Epithelial cell of esophagus (primary cell): ENCODE results near the gene MARCHF6.

ENCODE experiments used
- DNase-seq: peaks from one replicate; pipeline ENCODE4 v3.0.0; 2010; ENCODE audit warnings: low read depth
- H3K4me3 ChIP-seq: 2 replicates; pipeline ENCODE4 v1.5.1; 2011; ENCODE audit warnings: mild to moderate bottlenecking, low read length, control low read depth
- CTCF ChIP-seq: IDR thresholded peaks from 2 replicates; pipeline ENCODE4 v1.5.1; 2011; ENCODE audit warnings: low read depth, mild to moderate bottlenecking, low read length, control low read depth, inconsistent platforms; ENCODE audit not compliant: insufficient read depth; ENCODE audit errors: missing control alignments

MARCHF6 gene

GRCh38 chr5:10351919-10352318, 1.6 kb upstream of the MARCHF6 start:
- no peak for TF ChIP-seq CTCF
- H3K4me3 ChIP-seq = no peak overlapping the region
- DNase-seq = no peak

DNA sequence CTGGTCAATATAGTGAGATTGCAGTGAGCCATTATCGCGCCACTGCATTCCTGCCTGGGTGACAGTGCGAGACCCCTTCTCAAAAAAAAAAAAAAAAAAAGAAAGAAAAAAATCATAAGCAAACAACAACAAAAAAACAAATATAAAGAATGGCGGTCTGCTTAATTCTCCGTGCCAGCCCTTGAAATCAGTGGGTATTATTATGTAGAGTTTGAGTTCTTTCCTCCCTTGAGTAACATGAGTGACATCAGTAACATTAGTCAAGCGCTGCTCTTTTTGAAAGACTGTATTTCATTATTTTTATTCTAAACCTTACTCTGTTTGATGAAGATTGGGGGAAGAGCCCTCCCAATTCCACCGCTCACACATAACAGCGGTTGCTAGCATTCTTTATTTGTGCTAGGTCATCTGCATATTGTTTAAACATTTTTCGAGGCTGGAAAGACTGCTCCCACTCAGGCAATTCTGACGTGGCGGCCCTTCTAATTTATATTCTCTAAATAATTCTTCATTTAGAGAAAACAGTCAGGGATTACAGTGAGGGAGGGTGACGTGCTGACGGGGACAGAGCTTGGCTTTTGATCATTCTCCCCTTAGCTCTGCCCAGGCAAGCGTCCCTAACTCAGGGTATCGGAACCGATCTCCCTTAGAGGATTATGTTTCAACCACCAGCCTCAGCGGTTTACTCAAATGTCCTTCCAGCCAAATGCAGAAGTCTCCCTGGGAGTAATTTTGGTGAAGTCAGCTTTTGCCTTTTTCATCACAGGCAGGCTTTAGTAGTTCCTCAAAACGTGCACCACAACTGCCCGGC, 860 bp upstream of the MARCHF6 start:
- TF ChIP-seq CTCF = no peak
- H3K4me3 ChIP-seq = peak overlapping the region; percentile 78
- peak; percentile 38 for DNase-seq

DNA sequence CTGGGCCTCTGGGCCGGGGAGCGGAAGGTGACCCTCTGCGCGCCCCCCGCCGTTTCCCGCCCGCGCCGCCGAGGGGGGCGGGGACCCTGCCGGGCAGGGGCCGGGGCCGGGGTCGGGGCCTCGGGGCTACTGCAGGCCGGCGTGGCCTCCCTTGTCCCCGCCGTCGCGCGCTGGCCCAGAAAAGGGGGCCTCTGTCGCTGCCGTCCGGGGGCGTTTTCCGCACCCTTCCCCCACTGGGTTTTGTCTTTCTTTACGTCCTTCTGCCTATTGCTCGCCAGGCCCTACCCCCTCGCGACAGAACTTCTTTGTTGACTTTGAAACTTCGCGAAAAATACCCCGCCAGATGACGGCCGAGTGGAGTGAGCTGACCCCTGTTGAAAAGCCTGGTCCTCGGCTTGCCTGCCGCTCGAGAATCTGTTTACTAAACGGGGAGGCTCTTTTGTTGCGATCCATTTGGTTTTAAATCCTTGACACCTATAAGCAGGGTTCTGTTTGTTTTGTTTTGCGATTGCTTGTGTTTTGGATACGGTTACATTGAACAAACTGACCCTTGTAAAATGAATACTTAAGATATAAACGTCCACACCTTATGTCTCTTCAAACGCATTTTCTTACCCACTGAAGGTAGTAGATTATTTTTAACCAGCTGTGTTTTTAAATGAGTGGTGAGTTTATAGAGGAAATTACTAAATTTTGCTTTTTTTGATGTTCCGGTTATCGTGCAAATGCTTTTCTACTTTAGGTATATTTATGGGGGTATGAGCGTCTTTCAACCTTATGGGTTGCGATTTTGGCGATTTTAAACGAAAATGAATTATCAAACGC, 765 bp downstream of the MARCHF6 start:
- DNase-seq = peak; percentile 36
- H3K4me3 ChIP-seq = peak overlapping the region; percentile 78
- TF ChIP-seq CTCF = no peak

- peak; percentile 40 for DNase-seq
- no peak for TF ChIP-seq CTCF
- H3K4me3 ChIP-seq = peak overlapping the region; percentile 78
These were observed 1.8 kb downstream of the MARCHF6 start for GRCh38 chr5:10355071-10355889.

GRCh38 chr5:10358999-10359398, 5.5 kb downstream of the MARCHF6 start:
- no peak for TF ChIP-seq CTCF
- DNase-seq = no peak
- H3K4me3 ChIP-seq = no peak overlapping the region

DNA sequence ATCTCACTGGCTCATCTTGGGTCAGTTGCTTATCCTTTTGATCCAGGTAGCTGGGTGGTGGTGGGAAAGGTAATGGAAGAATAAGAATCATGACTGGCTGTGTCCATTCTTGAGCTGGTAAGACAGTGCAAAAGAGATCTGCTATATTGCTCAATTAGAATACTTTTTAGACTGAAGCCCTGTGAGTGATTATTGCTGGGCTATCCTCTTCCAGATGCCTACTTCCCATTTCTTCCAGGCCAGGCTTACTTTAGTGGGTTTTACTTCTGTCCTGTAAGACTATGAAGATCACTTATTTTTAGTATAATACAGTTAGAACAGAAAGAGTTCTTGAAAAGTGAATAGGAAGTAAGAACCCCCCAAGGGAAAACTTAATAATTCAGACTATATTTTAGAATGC, 7.2 kb downstream of the MARCHF6 start:
- DNase-seq = no peak
- H3K4me3 ChIP-seq = no peak overlapping the region
- TF ChIP-seq CTCF = no peak
